ENCODE results near the gene KDM6A. TPM values are rescaled to one million over a fixed set of nuclear protein-coding genes. Genes with fewer than 3 reads are reported as not detected.

Gene KDM6A
- total and polyA plus RNA-seq, 2 donors (not counting 3 experiments of a cell fraction or from before 2014, with no cell fraction given), result 9.0 to 20.6 TPM

- no peak overlapping the region for H3K27ac ChIP-seq (ENCODE audit: insufficient read depth, low read depth, low read length)
- TF ChIP-seq POLR2A (IDR thresholded peaks at IDR 0.05; ENCODE audit: low read depth, low read length) (no peak), CTCF (IDR thresholded peaks at IDR 0.05; ENCODE audit: extremely low read depth in 1 of 2, insufficient read depth in 1 of 2, low read depth in 1 of 2, low read length in 2 of 2) (no peak), GATA2 (IDR thresholded peaks at IDR 0.05; ENCODE audit: insufficient read depth, insufficient read length, low read depth, low read length) (no peak), POLR2AphosphoS5 (IDR thresholded peaks at IDR 0.05; ENCODE audit: insufficient read depth, low read depth, low read length) (no peak), MAX (IDR thresholded peaks at IDR 0.05; ENCODE audit: insufficient read depth, insufficient read length) (no peak), FOS (IDR thresholded peaks at IDR 0.05; ENCODE audit: borderline replicate concordance, insufficient read depth, low read length) (no peak)
- H3K79me2 ChIP-seq (ENCODE audit: control insufficient read depth, insufficient read depth, low read length), result peaks cover 6% of the 10 kb centered on the region
- DNase-seq (ENCODE audit: low read depth, low spot score) (no peak), FAIRE-seq (no peak)
- H3K4me2 ChIP-seq (ENCODE audit: insufficient read depth, low read length), result no peak overlapping the region
- no peaks in the 10 kb centered on the region for H3K9me3 ChIP-seq (replicated peaks; ENCODE audit: control insufficient read depth, insufficient read depth, low read length)
- no peak overlapping the region for H3K9ac ChIP-seq (replicated peaks; ENCODE audit: extremely low read depth, insufficient read depth, low read length)
- BruUV-seq (replicated peaks), result no TSS peak
- no peak overlapping the region for H2AFZ ChIP-seq (ENCODE audit: low read depth, low read length)
- dilution Hi-C loops (cut with MboI; ENCODE audit: extremely low pct_ligation_motif_present, low sequenced_read_pairs), result no loop called here
- POLR2A ChIA-PET, result no interaction called here
- no peaks in the 10 kb centered on the region for H3K36me3 ChIP-seq (ENCODE audit: control insufficient read depth in 2 of 2, extremely low read depth in 1 of 2, insufficient read depth in 2 of 2, low read length in 2 of 2)
- no peaks in the 10 kb centered on the region for H4K20me1 ChIP-seq (replicated peaks; ENCODE audit: control insufficient read depth, extremely low read depth, insufficient read depth, low read length)
- H3K27me3 ChIP-seq (ENCODE audit: control insufficient read depth in 2 of 2, insufficient read depth in 2 of 2, low read length in 2 of 2), result no peaks in the 10 kb centered on the region
- intact Hi-C loops (cut with micrococcal nuclease), result no loop called here
- no peak overlapping the region for H3K4me3 ChIP-seq (replicated peaks in 1 of 3; ENCODE audit: insufficient read depth in 1 of 3, low read depth in 1 of 3, low read length in 3 of 3)
- H3K9me1 ChIP-seq (replicated peaks; ENCODE audit: control insufficient read depth, extremely low read depth, insufficient read depth, low read length), result no peaks in the 10 kb centered on the region
- no peaks in the 10 kb centered on the region for H3K4me1 ChIP-seq (ENCODE audit: control insufficient read depth, extremely low read depth, insufficient read depth, low read length)
- CTCF ChIA-PET, result interaction anchor here (1.1 kb wide), 1 partner anchor 48 kb away, joined by 3 read pairs; no protein-coding TSS in a partner anchor
These were observed 149.2 kb downstream of the KDM6A start for GRCh38 chrX:45022150-45022549.
